Measurements from ENCODE around the gene RNF220.

- TF ChIP-seq CTCF (IDR thresholded peaks at IDR 0.05; ENCODE audit: poor library complexity) = no peak
- no peak for TF ChIP-seq EZH2 (IDR thresholded peaks at IDR 0.05; ENCODE audit: borderline replicate concordance)
Measured at GRCh38 chr1:44642255-44642654, 237.2 kb downstream of the RNF220 start.
